OCI-LY1 (cell line): ENCODE data around the gene COL19A1.

ENCODE experiments used
- H2AFZ ChIP-seq: fragments of 200-600 bp; sonication (generic), shearing (Covaris generic); 2 replicates; pipeline ENCODE4 v1.6.0; 2014; ENCODE audit warnings: antibody characterized with exemption, mild to moderate bottlenecking, low read length
- H3F3A ChIP-seq: fragments of 200-600 bp; sonication (generic), shearing (Covaris generic); 2 replicates; pipeline ENCODE4 v1.6.0; 2014; ENCODE audit warnings: mild to moderate bottlenecking, antibody characterized with exemption, low read length, moderate library complexity; ENCODE audit not compliant: insufficient read depth
- H3K27ac ChIP-seq: fragments of 200-600 bp; sonication (generic); 2 replicates; pipeline ENCODE4 v1.5.1; 2014; ENCODE audit warnings: low read length, mixed run types, mild to moderate bottlenecking, low read depth; ENCODE audit not compliant: poor library complexity, severe bottlenecking
- H3K27me3 ChIP-seq: fragments of 200-600 bp; sonication (generic); 2 replicates; pipeline ENCODE4 v1.6.0; 2014; ENCODE audit warnings: antibody characterized with exemption, mild to moderate bottlenecking, low read length, moderate library complexity; ENCODE audit not compliant: insufficient read depth
- H3K36me3 ChIP-seq: fragments of 200-600 bp; sonication (generic); 2 replicates; pipeline ENCODE4 v1.6.1; 2014; ENCODE audit warnings: mild to moderate bottlenecking, antibody characterized with exemption, low read length, moderate library complexity, mixed read lengths; ENCODE audit not compliant: insufficient read depth
- H3K4me1 ChIP-seq: fragments of 200-600 bp; sonication (generic); 2 replicates; pipeline ENCODE4 v1.5.1; 2014; ENCODE audit warnings: mild to moderate bottlenecking, low read length, moderate library complexity; ENCODE audit not compliant: insufficient read depth, severe bottlenecking
- H3K4me2 ChIP-seq: fragments of 200-600 bp; sonication (generic), shearing (Covaris generic); 2 replicates; pipeline ENCODE4 v1.6.1; 2014; ENCODE audit warnings: low read length
- H3K4me3 ChIP-seq: fragments of 200-600 bp; sonication (generic); 2 replicates; pipeline ENCODE4 v1.5.1; 2014; ENCODE audit warnings: low read length, low read depth, mild to moderate bottlenecking, mixed read lengths; ENCODE audit not compliant: poor library complexity, severe bottlenecking
- H3K79me2 ChIP-seq: fragments of 200-600 bp; shearing (Covaris generic); 2 replicates; pipeline ENCODE4 v1.6.1; 2016; ENCODE audit warnings: mixed run types, low read length, mixed read lengths; ENCODE audit not compliant: insufficient read depth
- H3K9ac ChIP-seq: fragments of 200-600 bp; sonication (generic), shearing (Covaris generic); 2 replicates; pipeline ENCODE4 v1.6.1; 2014; ENCODE audit warnings: mild to moderate bottlenecking, low read length, mixed read lengths
- H3K9me2 ChIP-seq: fragments of 200-600 bp; sonication (generic), shearing (Covaris generic); 2 replicates; pipeline ENCODE4 v1.6.1; 2014; ENCODE audit warnings: low read depth, mild to moderate bottlenecking, low read length, mixed read lengths
- H3K9me3 ChIP-seq: fragments of 200-600 bp; shearing (Covaris generic); 2 replicates; pipeline ENCODE4 v1.6.1; 2014; ENCODE audit warnings: low read length, mixed read lengths
- H4K20me1 ChIP-seq: fragments of 200-600 bp; sonication (generic), shearing (Covaris generic); 2 replicates; pipeline ENCODE4 v1.6.0; 2016; ENCODE audit warnings: mild to moderate bottlenecking, low read length; ENCODE audit not compliant: insufficient read depth
- EZH2 ChIP-seq: fragments of 200-600 bp; sonication (generic), shearing (Covaris generic); IDR thresholded peaks from 2 replicates; pipeline ENCODE4 v1.8.0; 2017; ENCODE audit warnings: borderline replicate concordance, mixed run types, mild to moderate bottlenecking, antibody characterized with exemption, low read length, moderate library complexity, mixed read lengths
- TF ChIP-seq, protein P1 (sequence below): fragments of 200-600 bp; sonication (generic), shearing (Covaris generic); IDR thresholded peaks from 2 replicates; pipeline ENCODE4 v1.5.1; 2017; ENCODE audit warnings: mild to moderate bottlenecking, antibody characterized with exemption, low read length, moderate library complexity, mixed read lengths

The COL19A1 gene

DNA sequence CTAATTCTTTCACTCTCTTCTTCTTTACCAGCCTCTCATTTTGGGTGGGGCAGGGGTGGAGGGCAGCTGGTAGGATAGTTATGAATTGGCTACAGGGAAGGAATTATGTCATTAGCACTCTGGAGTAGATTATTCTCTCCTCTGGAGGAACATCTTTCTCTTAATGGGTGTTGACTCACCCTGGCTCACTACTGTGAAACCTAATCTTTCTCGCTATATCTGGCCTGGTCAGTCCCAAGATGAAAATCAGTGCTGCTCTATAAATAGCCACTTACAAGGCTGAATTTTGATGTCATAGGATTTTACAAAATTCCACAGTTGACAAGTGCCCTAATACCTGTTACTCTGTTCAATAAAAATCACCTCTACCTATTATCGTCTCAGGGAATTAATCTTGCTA is 285.3 kb downstream of the COL19A1 start:
- H3K9me3 ChIP-seq = no peaks in the 10 kb centered on the region
- no peaks in the 10 kb centered on the region for H3K4me1 ChIP-seq
- no peak overlapping the region for H2AFZ ChIP-seq
- no peaks in the 10 kb centered on the region for H3F3A ChIP-seq
- no peak overlapping the region for H3K4me3 ChIP-seq
- no peaks in the 10 kb centered on the region for H3K9me2 ChIP-seq
- no peak overlapping the region for H3K4me2 ChIP-seq
- no peak overlapping the region for H3K9ac ChIP-seq
- H3K36me3 ChIP-seq = no peaks in the 10 kb centered on the region
- no peaks in the 10 kb centered on the region for H4K20me1 ChIP-seq
- H3K27me3 ChIP-seq = no peaks in the 10 kb centered on the region
- H3K27ac ChIP-seq = no peak overlapping the region
- TF ChIP-seq, protein P1, sequence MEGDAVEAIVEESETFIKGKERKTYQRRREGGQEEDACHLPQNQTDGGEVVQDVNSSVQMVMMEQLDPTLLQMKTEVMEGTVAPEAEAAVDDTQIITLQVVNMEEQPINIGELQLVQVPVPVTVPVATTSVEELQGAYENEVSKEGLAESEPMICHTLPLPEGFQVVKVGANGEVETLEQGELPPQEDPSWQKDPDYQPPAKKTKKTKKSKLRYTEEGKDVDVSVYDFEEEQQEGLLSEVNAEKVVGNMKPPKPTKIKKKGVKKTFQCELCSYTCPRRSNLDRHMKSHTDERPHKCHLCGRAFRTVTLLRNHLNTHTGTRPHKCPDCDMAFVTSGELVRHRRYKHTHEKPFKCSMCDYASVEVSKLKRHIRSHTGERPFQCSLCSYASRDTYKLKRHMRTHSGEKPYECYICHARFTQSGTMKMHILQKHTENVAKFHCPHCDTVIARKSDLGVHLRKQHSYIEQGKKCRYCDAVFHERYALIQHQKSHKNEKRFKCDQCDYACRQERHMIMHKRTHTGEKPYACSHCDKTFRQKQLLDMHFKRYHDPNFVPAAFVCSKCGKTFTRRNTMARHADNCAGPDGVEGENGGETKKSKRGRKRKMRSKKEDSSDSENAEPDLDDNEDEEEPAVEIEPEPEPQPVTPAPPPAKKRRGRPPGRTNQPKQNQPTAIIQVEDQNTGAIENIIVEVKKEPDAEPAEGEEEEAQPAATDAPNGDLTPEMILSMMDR = no peak
- TF ChIP-seq EZH2 = no peak
- no peaks in the 10 kb centered on the region for H3K79me2 ChIP-seq

DNA sequence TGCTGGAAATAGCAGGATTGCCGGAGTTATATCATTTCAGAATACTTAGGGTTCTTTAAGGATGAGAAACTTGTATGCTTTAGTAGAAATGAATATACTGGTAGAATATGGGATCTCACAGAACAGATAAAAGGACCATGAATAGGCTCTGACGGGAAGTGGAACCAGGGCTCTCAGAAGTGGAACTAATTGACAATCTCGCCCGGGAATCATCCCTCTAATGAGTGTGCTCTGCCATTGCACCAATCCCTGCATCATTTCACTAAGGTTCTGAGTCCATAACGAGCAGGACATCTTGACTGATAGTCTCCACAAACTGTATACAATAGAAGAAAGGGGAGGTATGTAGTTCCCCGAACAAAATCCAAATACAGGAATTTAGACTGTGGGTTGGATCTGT is 286.4 kb downstream of the COL19A1 start:
- H3K36me3 ChIP-seq = no peaks in the 10 kb centered on the region
- no peak overlapping the region for H3K27ac ChIP-seq
- H3K9ac ChIP-seq = no peak overlapping the region
- H3K4me1 ChIP-seq = no peaks in the 10 kb centered on the region
- H4K20me1 ChIP-seq = no peaks in the 10 kb centered on the region
- no peaks in the 10 kb centered on the region for H3K9me2 ChIP-seq
- TF ChIP-seq, protein P1 = no peak
- TF ChIP-seq EZH2 = no peak
- no peaks in the 10 kb centered on the region for H3K27me3 ChIP-seq
- H3K4me3 ChIP-seq = no peak overlapping the region
- no peaks in the 10 kb centered on the region for H3F3A ChIP-seq
- no peaks in the 10 kb centered on the region for H3K9me3 ChIP-seq
- no peak overlapping the region for H3K4me2 ChIP-seq
- H2AFZ ChIP-seq = no peak overlapping the region
- H3K79me2 ChIP-seq = no peaks in the 10 kb centered on the region

DNA sequence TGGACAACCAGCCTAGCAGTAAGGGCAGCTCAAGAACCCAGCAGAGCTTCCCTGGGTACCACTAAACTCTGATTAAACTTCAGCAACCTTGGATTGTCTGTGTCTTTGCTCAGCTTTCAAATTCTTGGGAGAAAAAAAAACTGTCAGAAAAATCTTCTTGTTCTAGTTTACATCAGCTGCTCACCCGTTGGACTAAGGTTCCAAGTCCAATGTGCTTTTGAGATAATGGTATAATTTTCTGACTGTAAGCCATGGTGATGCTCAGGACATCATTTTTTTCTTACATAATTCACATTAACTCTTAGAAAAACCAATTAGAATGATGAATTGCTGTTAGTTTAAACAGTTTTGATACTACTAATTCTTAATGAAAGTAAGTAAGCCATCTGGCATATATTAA is 290.7 kb downstream of the COL19A1 start:
- Histone ChIP-seq H4K20me1 (no peaks in the 10 kb centered on the region), H3K36me3 (no peaks in the 10 kb centered on the region), H3K9ac (no peak overlapping the region), H3K4me2 (no peak overlapping the region), H2AFZ (no peak overlapping the region), H3K79me2 (no peaks in the 10 kb centered on the region), H3K27me3 (no peaks in the 10 kb centered on the region), H3K9me3 (no peaks in the 10 kb centered on the region), H3K9me2 (no peaks in the 10 kb centered on the region), H3K27ac (no peak overlapping the region), H3K4me1 (no peaks in the 10 kb centered on the region), H3K4me3 (no peak overlapping the region), H3F3A (no peaks in the 10 kb centered on the region)
- TF ChIP-seq, protein P1 = no peak
- TF ChIP-seq EZH2 = no peak
